Calu3 (cell line): Measurements from ENCODE around the gene PPM1G. TPM values are rescaled to one million over a fixed set of nuclear protein-coding genes. Genes with fewer than 3 reads are reported as not detected.
A peak's percentile ranks its signal among the peaks of the same experiment; 100 is the strongest.

Experiments used
- BruUV-seq: library from RNA; stranded (reverse); fragments of 400-500 nt; replicated peaks from 2 replicates; lab custom pipeline; 2021; lab: Mats Ljungman, UMichigan
- CTCF ChIA-PET: fragments of 300-600 bp; sonication (Branson Sonifier 250); formaldehyde crosslinking; loops from one replicate; lab custom pipeline; 2022; ENCODE audit warnings: antibody characterized with exemption; lab: Charles Lee
- DNase-seq: peaks from one replicate; pipeline ENCODE4 v3.0.0; 2022
- H3K27ac Mint-ChIP-seq: one replicate; pipeline ENCODE4 v1.8.0; 2022; ENCODE audit warnings: mixed read lengths; ENCODE audit not compliant: unreplicated experiment
- H3K27me3 Mint-ChIP-seq: one replicate; pipeline ENCODE4 v1.8.0; 2022; ENCODE audit warnings: mixed read lengths; ENCODE audit not compliant: unreplicated experiment
- H3K36me3 Mint-ChIP-seq: one replicate; pipeline ENCODE4 v1.8.0; 2022; ENCODE audit warnings: mild to moderate bottlenecking, moderate library complexity, mixed read lengths; ENCODE audit not compliant: insufficient read depth, unreplicated experiment
- H3K4me1 Mint-ChIP-seq: one replicate; pipeline ENCODE4 v1.8.0; 2022; ENCODE audit warnings: mild to moderate bottlenecking, low read depth, mixed read lengths; ENCODE audit not compliant: unreplicated experiment
- H3K4me3 Mint-ChIP-seq: one replicate; pipeline ENCODE4 v1.8.0; 2022; ENCODE audit warnings: mild to moderate bottlenecking, low read depth, moderate library complexity, mixed read lengths; ENCODE audit not compliant: unreplicated experiment
- H3K9me3 Mint-ChIP-seq: one replicate; pipeline ENCODE4 v1.8.0; 2022; ENCODE audit warnings: low read depth, mixed read lengths; ENCODE audit not compliant: unreplicated experiment
- intact Hi-C: fragments of 100-400 bp; cut with micrococcal nuclease; formaldehyde crosslinking; loops from one replicate; pipeline ENCODE4 v1.10.0; 2022; ENCODE audit not compliant: unreplicated experiment
- total RNA-seq: library from RNA; stranded (reverse); gene quantifications from 2 replicates; pipeline ENCODE4 v1.2.3, GENCODE V29; 2022
- TF ChIP-seq, protein P1 (sequence below): fragments of 200-600 bp; IDR thresholded peaks from one replicate; pipeline ENCODE4 v1.8.0; 2022; ENCODE audit warnings: antibody characterized with exemption; ENCODE audit not compliant: unreplicated experiment

The PPM1G gene
- total RNA-seq, 1 experiment from 2014 or later, result 118 TPM

DNA sequence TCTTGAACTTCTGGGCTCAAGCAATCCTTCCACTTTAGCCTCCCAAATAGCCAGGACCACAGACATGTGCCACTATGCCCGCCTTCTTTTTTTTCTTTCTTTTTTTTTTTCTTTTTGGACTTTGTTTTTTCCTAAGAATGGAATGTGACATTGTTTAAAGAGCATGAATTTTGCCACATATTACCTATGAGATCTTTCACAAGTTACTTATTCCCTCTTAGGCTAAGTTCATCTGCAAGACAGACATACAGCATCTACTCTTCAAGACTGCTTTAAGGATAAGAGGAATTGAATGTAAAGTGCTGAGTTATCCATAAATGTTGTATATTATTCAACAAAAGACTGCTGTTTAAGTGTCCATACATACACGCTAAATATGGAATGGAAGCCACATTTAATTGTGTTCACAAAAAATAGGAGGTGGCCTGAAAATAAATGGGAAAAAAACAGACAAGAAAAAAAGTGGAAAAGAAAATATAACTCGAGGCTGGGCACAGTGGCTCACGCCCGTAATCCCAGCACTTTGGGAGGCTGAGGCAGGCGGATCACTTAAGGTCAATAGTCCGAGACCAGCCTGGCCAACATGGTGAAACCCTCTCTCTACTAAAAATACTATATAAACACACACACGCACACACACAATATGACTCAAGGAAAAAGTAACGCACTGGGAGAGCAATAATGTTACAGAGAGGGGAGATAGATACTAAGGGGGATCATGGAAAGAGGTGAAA, 3.2 kb upstream of the PPM1G start:
- TF ChIP-seq, protein P1, sequence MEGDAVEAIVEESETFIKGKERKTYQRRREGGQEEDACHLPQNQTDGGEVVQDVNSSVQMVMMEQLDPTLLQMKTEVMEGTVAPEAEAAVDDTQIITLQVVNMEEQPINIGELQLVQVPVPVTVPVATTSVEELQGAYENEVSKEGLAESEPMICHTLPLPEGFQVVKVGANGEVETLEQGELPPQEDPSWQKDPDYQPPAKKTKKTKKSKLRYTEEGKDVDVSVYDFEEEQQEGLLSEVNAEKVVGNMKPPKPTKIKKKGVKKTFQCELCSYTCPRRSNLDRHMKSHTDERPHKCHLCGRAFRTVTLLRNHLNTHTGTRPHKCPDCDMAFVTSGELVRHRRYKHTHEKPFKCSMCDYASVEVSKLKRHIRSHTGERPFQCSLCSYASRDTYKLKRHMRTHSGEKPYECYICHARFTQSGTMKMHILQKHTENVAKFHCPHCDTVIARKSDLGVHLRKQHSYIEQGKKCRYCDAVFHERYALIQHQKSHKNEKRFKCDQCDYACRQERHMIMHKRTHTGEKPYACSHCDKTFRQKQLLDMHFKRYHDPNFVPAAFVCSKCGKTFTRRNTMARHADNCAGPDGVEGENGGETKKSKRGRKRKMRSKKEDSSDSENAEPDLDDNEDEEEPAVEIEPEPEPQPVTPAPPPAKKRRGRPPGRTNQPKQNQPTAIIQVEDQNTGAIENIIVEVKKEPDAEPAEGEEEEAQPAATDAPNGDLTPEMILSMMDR, result no peak
- BruUV-seq, result no TSS peak
- peaks cover 6% of the 10 kb centered on the region for H3K9me3 Mint-ChIP-seq
- CTCF ChIA-PET, result interaction anchor here (0.6 kb wide), 1 partner anchor 95 kb away, joined by 6 read pairs; no protein-coding TSS in a partner anchor
- no peak overlapping the region for H3K27ac Mint-ChIP-seq
- DNase-seq, result no peak
- no peaks in the 10 kb centered on the region for H3K27me3 Mint-ChIP-seq
- H3K4me3 Mint-ChIP-seq, result no peak overlapping the region
- peaks cover 24% of the 10 kb centered on the region for H3K36me3 Mint-ChIP-seq
- intact Hi-C loops, result no loop called here
- peaks cover 14% of the 10 kb centered on the region for H3K4me1 Mint-ChIP-seq

DNA sequence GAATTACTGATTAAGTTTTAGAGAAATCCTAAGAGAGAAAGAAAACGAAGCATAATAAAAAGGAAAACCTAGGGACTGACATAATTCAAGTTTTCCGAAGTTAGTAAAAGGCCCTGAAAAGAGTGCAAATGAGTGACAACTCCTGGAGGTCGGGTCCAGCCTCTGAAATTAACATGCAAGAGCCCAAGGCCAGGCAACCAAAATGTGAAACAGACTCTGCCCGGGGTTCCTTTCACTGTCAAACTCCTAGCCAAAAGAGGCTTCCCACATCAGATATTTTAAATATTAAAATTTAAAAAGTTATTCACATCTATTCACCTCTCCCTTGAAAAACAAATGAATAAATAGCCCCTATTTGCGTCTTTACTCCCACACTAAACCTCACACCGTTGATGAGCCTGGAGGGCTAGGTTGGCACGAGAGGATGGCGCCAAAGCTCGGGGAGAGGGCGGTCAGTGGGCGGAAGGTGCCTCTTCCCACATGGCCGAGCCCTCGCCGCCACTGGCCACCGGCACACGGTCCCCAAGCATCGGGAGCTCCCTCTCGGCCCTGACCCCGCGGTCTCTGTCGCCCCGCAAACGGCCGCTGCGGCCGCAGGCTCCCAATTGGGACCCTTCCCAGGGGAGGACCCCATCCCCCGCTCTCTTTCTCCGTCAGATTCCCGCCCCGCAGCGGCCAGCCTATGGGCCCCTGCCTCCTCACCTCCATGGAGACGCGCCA, 630 bp downstream of the PPM1G start:
- peaks cover 46% of the 10 kb centered on the region for H3K36me3 Mint-ChIP-seq
- TF ChIP-seq, protein P1, result no peak
- peaks cover 26% of the 10 kb centered on the region for H3K4me1 Mint-ChIP-seq
- H3K27me3 Mint-ChIP-seq, result no peaks in the 10 kb centered on the region
- CTCF ChIA-PET, result interaction anchor here (0.6 to 3.0 kb wide), 5 partner anchors 20 to 375 kb away, joined by 3 to 18 read pairs (median 4); partner anchors contain the start of gene NRBP1
- no peak for DNase-seq
- H3K4me3 Mint-ChIP-seq, result peak overlapping the region; percentile 97
- peaks cover 6% of the 10 kb centered on the region for H3K9me3 Mint-ChIP-seq
- BruUV-seq, result TSS peak; percentile 58
- H3K27ac Mint-ChIP-seq, result peak overlapping the region; percentile 60
- intact Hi-C loops, result loop anchor here (5.0 to 10.0 kb wide), 2 partner anchors 34 to 216 kb away; partner anchors contain the start of genes CCDC121, GPN1 and KRTCAP3

DNA sequence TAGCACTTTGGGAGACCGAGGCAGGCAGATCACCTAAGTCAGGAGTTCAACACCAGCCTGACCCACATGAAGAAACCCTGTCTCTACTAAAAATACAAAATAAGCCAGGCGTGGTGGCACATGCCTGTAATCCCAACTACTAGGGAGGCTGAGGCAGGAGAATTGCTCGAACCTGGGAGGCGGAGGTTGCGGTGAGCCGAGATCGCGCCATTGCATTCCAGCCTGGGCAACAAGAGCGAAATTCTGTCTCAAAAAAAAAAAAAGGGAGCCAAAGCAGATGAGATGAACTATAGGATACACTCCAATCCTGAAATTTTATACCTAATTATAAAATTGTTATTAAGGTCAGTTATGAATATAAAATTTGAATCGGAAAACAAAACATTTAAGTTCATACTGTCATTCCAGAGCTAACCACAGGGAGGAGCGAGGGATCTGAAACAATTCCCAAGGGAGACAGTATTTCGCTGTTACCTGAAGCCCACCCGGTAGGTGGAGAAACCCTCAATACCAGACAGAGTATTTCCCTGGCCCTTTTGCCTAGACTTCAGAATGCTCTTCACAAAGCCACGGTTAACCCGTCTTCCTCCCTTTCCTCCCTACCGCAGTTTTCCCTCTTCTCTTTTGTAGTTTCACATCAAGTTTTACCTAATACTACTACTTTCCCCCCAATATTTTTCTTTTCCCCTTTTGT, 1.4 kb downstream of the PPM1G start:
- Mint-ChIP-seq H3K27me3 (no peaks in the 10 kb centered on the region), H3K27ac (peak overlapping the region; percentile 60), H3K36me3 (peaks cover 46% of the 10 kb centered on the region), H3K4me3 (peak overlapping the region; percentile 97), H3K9me3 (peaks cover 6% of the 10 kb centered on the region), H3K4me1 (peaks cover 26% of the 10 kb centered on the region)
- no TSS peak for BruUV-seq
- intact Hi-C loops, result loop anchor here (5.0 to 10.0 kb wide), 2 partner anchors 34 to 217 kb away; partner anchors contain the start of genes CCDC121, GPN1 and KRTCAP3
- TF ChIP-seq, protein P1, result peak; percentile 72
- CTCF ChIA-PET, result interaction anchor here (0.6 to 3.0 kb wide), 5 partner anchors 21 to 275 kb away, joined by 3 to 18 read pairs (median 4); partner anchors contain the start of gene NRBP1
- peak; percentile 58 for DNase-seq
